Measurements from ENCODE around the gene CENPE. TPM values are rescaled to one million over a fixed set of nuclear protein-coding genes. Genes with fewer than 3 reads are reported as not detected.

The CENPE gene
- total and polyA plus RNA-seq, 2 of the 4 experiments (the other 2 are of a cell fraction), result 3.7 to 14.5 TPM

- peaks cover 2% of the 10 kb centered on the region; the same call in 1 of the 2 replicates for H3K4me1 ChIP-seq (ENCODE audit: control insufficient read depth, insufficient read depth, low read length)
- H3K27me3 ChIP-seq (ENCODE audit: control insufficient read depth, insufficient read depth, low read length), result no peaks in the 10 kb centered on the region
- peak overlapping the region; percentile 93 for H2AFZ ChIP-seq (replicated peaks; ENCODE audit: low read length, poor library complexity)
- H3K4me3 ChIP-seq (ENCODE audit: insufficient read depth, low read depth, low read length), result peak overlapping the region; percentile 76
- no peak overlapping the region for H2AK5ac ChIP-seq (ENCODE audit: low read depth, low read length)
- H4K5ac ChIP-seq (ENCODE audit: low read depth, low read length), result peak overlapping the region; percentile 56
- ChIA-PET POLR2A (ENCODE audit: unreplicated experiment) (interaction anchor here (0.7 kb wide), 1 partner anchor 15 kb away, joined by 7 read pairs; no protein-coding TSS in a partner anchor), CTCF (interaction anchor here (0.9 to 1.2 kb wide), 3 partner anchors 21 to 67 kb away, joined by 3 read pairs; partner anchors contain the start of gene BDH2)
- no peaks in the 10 kb centered on the region for H3K9me3 ChIP-seq (ENCODE audit: control insufficient read depth, insufficient read depth, low read length)
- dilution Hi-C loops (cut with HindIII; ENCODE audit: low sequenced_read_pairs, unreplicated experiment), result no loop called here
- no peaks in the 10 kb centered on the region for H4K20me1 ChIP-seq (ENCODE audit: insufficient read depth, low read length)
- H2BK5ac ChIP-seq (ENCODE audit: low read depth, low read length, poor library complexity, severe bottlenecking), result peak overlapping the region; percentile 53
- DNase-seq, result peak; percentile 56
- 0 out of 2 replicates have a peak overlapping the region, but pooled peaks have one; percentile 0 for H3K18ac ChIP-seq (ENCODE audit: low read depth, low read length)
- H3K56ac ChIP-seq (ENCODE audit: extremely low read depth, insufficient read depth, low read length), result peak overlapping the region; percentile 94
- H3K36me3 ChIP-seq (ENCODE audit: control insufficient read depth, insufficient read depth, low read length), result peaks cover 2% of the 10 kb centered on the region; the same call in 1 of the 2 replicates
- peak overlapping the region; percentile 33 for H3K4ac ChIP-seq (ENCODE audit: low read depth, low read length)
- no TSS peak for BruUV-seq (replicated peaks)
- peak overlapping the region; percentile 84; the same call in 1 of the 2 replicates for H4K91ac ChIP-seq (ENCODE audit: insufficient read depth, low read depth, low read length)
- peak overlapping the region; percentile 26 for H2BK120ac ChIP-seq (ENCODE audit: low read depth, low read length)
- no peak overlapping the region for H3K14ac ChIP-seq (replicated peaks; ENCODE audit: low read depth, low read length)
- H3K9ac ChIP-seq (ENCODE audit: low read depth, low read length), result peak overlapping the region; percentile 76
- no peak overlapping the region; the same call in 2 of the 3 replicates for H2BK15ac ChIP-seq (ENCODE audit: low read depth, low read length)
- 1% methylated on average over 22 of the region's 82 CpGs; no CpG with 5 or more reads in 1 of the 2 experiments for WGBS, 2 experiments (ENCODE audit: extremely low coverage in 2 of 2, insufficient read length in 1 of 2)
- peak overlapping the region; percentile 95 for H3K4me2 ChIP-seq (ENCODE audit: low read depth, low read length)
- H3K23ac ChIP-seq (ENCODE audit: low read depth, low read length), result peak overlapping the region; percentile 64
- H3K27ac ChIP-seq (ENCODE audit: insufficient read depth, low read length), result peak overlapping the region; percentile 71
- TF ChIP-seq MXI1 (IDR thresholded peaks at IDR 0.05; ENCODE audit: borderline replicate concordance, low read depth, low read length), result peak; percentile 70; the same call in 1 of the 2 replicates
- no peak for TF ChIP-seq ELK1 (IDR thresholded peaks at IDR 0.05; ENCODE audit: borderline replicate concordance, low read depth, low read length)
- H4K8ac ChIP-seq (ENCODE audit: low read depth in 2 of 2, low read length in 2 of 2), result peak overlapping the region; percentile 91 to 96
- H3K9me1 ChIP-seq (ENCODE audit: insufficient read depth, low read length), result peaks cover 6% of the 10 kb centered on the region; the same call in 1 of the 2 replicates
- intact Hi-C loops (cut with micrococcal nuclease), result loop anchor here (5.0 kb wide), 2 partner anchors 59 to 454 kb away; partner anchors contain the start of gene SLC9B1
- in situ Hi-C loops (cut with MboI; ENCODE audit: low sequenced_read_pairs), result no loop called here
- no peak overlapping the region for H2BK20ac ChIP-seq (ENCODE audit: low read depth, low read length)
- H3K79me1 ChIP-seq (ENCODE audit: low read depth in 1 of 2, low read length in 2 of 2), result peaks cover 13 to 17% of the 10 kb centered on the region in 2 experiments
- peak overlapping the region; percentile 82 for H2AK9ac ChIP-seq (replicated peaks; ENCODE audit: low read depth, low read length, poor library complexity)
- peak; percentile 80 for ATAC-seq (ENCODE audit: low read depth)
Measured at GRCh38 chr4:103075894-103076746, 122.0 kb downstream of the CENPE start.
